H1 (cell line): Measurements from ENCODE around the gene RABIF. TPM values are rescaled to one million over a fixed set of nuclear protein-coding genes. Genes with fewer than 3 reads are reported as not detected.

Source experiments
- ASH2L ChIP-seq: fragments of 200-600, 300-600 bp; sonication (generic); IDR thresholded peaks from one replicate; pipeline ENCODE4 v1.7.1; 2017; ENCODE audit warnings: low read length
- ATF2 ChIP-seq: IDR thresholded peaks from 2 replicates; pipeline ENCODE4 v1.6.1; 2012; ENCODE audit warnings: low read length, inconsistent platforms
- BACH1 ChIP-seq: IDR thresholded peaks from 2 replicates; pipeline ENCODE4 v1.6.1; 2012; ENCODE audit warnings: low read length, improper control_type of control experiment
- CBX8 ChIP-seq: fragments of 300-800, 300-1000 bp; sonication (generic); IDR thresholded peaks from 2 replicates; pipeline ENCODE4 v1.7.1; 2016; ENCODE audit warnings: low read depth, low read length, borderline replicate concordance
- CTBP2 ChIP-seq: IDR thresholded peaks from 2 replicates; pipeline ENCODE4 v1.7.0; 2011; ENCODE audit warnings: borderline replicate concordance, mild to moderate bottlenecking, moderate library complexity, mixed read lengths, low read length; ENCODE audit not compliant: insufficient read depth, insufficient read length
- EGR1 ChIP-seq: IDR thresholded peaks from 2 replicates; pipeline ENCODE4 v1.6.1; 2011; ENCODE audit warnings: low read depth, low read length, borderline replicate concordance
- EP300 ChIP-seq, 2 experiments: IDR thresholded peaks; 1 replicate in 1 of 2; 2 replicates in 1 of 2; pipeline ENCODE4 v1.6.1; 2011 to 2012; ENCODE audit warnings: low read depth in 2 of 2, low read length in 2 of 2, mild to moderate bottlenecking in 2 of 2, borderline replicate concordance in 1 of 2, inconsistent platforms in 1 of 2, moderate library complexity in 1 of 2
- HDAC6 ChIP-seq: IDR thresholded peaks from one replicate; pipeline ENCODE4 v1.7.1; 2012; ENCODE audit warnings: low read depth, mild to moderate bottlenecking, inconsistent platforms, low read length, moderate library complexity
- JUN ChIP-seq: IDR thresholded peaks from 2 replicates; pipeline ENCODE4 v1.6.1; 2011; ENCODE audit warnings: low read depth, mild to moderate bottlenecking, improper control_type of control experiment, low read length
- MAFK ChIP-seq: IDR thresholded peaks from 2 replicates; pipeline ENCODE4 v1.6.1; 2012; ENCODE audit warnings: low read depth, mild to moderate bottlenecking, improper control_type of control experiment, low read length
- NANOG ChIP-seq: IDR thresholded peaks from 2 replicates; pipeline ENCODE4 v1.6.1; 2011; ENCODE audit warnings: low read length, low read depth, mild to moderate bottlenecking, inconsistent platforms; ENCODE audit not compliant: insufficient read depth, poor library complexity, severe bottlenecking
- NRF1 ChIP-seq: IDR thresholded peaks from 2 replicates; pipeline ENCODE4 v1.6.1; 2011; ENCODE audit warnings: mild to moderate bottlenecking, low read depth, low read length, improper control_type of control experiment
- PHF8 ChIP-seq: fragments of 200-600 bp; sonication (generic); conservative IDR thresholded peaks from 2 replicates; pipeline ENCODE4 v1.7.1; 2012; ENCODE audit warnings: low read depth, mild to moderate bottlenecking, inconsistent platforms, low read length, moderate library complexity
- POLR2A ChIP-seq, 2 experiments: IDR thresholded peaks; 1 replicate in 1 of 2; 2 replicates in 1 of 2; pipeline ENCODE4 v1.6.1; 2011; ENCODE audit warnings: low read depth in 2 of 2, low read length in 2 of 2, mild to moderate bottlenecking in 2 of 2; ENCODE audit errors: control extremely low read depth in 1 of 2
- RAD21 ChIP-seq, 2 experiments: IDR thresholded peaks in 1 of 2; conservative IDR thresholded peaks in 1 of 2; 2 replicates each; pipeline ENCODE4 v1.6.1; 2011; ENCODE audit warnings: low read depth in 2 of 2, low read length in 2 of 2, improper control_type of control experiment in 1 of 2, inconsistent platforms in 1 of 2, mild to moderate bottlenecking in 1 of 2, moderate library complexity in 1 of 2
- SP1 ChIP-seq: IDR thresholded peaks from 2 replicates; pipeline ENCODE4 v1.6.1; 2011; ENCODE audit warnings: low read depth, low read length
- SP2 ChIP-seq: IDR thresholded peaks from 2 replicates; pipeline ENCODE4 v1.6.1; 2012; ENCODE audit warnings: mild to moderate bottlenecking, low read length, inconsistent platforms
- SUZ12 ChIP-seq: fragments of 200-600 bp; sonication (generic); IDR thresholded peaks from 2 replicates; pipeline ENCODE4 v1.6.1; 2012; ENCODE audit warnings: mild to moderate bottlenecking, inconsistent platforms, low read length, moderate library complexity, mixed read lengths
- TAF1 ChIP-seq: IDR thresholded peaks from 2 replicates; pipeline ENCODE4 v1.6.1; 2011; ENCODE audit warnings: mild to moderate bottlenecking, low read depth, low read length
- TBP ChIP-seq: IDR thresholded peaks from 2 replicates; pipeline ENCODE4 v1.6.1; 2011; ENCODE audit warnings: low read depth, low read length, improper control_type of control experiment
- YY1 ChIP-seq: IDR thresholded peaks from 2 replicates; pipeline ENCODE4 v1.6.1; 2011; ENCODE audit warnings: low read depth, mild to moderate bottlenecking, low read length
- polyA plus RNA-seq, 7 experiments: library from polyadenylated mRNA; depleted of rRNA in 3 of 7; stranded (reverse) in 5 of 7; unstranded in 2 of 7; fragments of >200 nt in 5 of 7; fragments of 200-250 nt in 2 of 7; gene quantifications; 1 replicate in 5 of 7; 2 replicates in 1 of 7; 4 replicates in 1 of 7; pipeline versions ENCODE4 v1.2.1 to v1.2.3, GENCODE V29; 2011 to 2013; ENCODE audit warnings: missing spikeins in 2 of 7, mixed read lengths in 2 of 7
- total RNA-seq: library from RNA; stranded (reverse); fragmentation: NEBNext Ultra II Directional; extraction: Animal tissue kit (Norgen Biotek cat#: 25700); gene quantifications from 2 replicates; pipeline ENCODE4 v1.2.1, GENCODE V29; 2021
- TF ChIP-seq, protein P1 (sequence below): IDR thresholded peaks from 2 replicates; pipeline ENCODE4 v1.6.1; 2011; ENCODE audit warnings: low read depth, mild to moderate bottlenecking, low read length; ENCODE audit not compliant: insufficient read depth

The RABIF gene
- total and polyA plus RNA-seq, 2 of the 8 experiments (the other 6 are each of a cell fraction or from before 2014, with no cell fraction given), result 5.6 to 6.9 TPM

DNA sequence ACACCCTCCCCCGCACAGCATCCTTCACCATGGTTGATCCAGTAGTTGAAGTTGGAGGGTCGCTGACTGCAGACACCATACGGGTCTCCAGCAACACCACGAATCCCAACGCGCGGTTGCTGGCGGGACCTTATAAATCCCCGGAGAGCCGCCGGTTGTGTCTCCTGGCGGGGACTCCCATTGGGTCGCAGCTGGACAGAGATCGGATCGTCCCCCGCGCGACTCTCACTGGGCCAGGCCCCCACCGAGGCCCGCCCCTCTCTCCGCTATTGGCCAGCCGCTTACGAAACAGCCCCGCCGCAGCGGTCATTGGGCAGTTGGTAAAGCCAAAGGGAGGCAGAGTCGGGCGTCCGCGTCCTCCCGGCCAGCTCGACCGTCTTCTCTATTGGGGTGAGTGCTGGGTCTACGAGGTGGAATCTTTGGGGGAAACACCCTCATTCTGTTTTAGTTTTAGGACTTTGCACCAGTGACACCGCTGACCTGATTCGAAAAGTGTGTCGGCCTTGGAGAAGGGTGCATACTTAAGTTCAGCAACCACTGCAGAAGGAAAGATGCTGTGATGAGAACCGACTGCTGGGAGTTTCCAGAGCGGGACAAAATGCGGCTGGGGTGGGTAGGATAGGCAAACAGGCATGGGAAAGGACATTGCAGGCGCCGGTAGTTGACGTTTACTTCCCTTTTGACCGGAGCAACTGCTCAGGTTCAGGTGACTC lies 27.4 kb downstream of the RABIF start (continued):
- TF ChIP-seq CBX8 (no peak), SUZ12 (no peak), NRF1 (no peak), RAD21 (IDR thresholded peaks at IDR 0.05 in 1 of 2, conservative IDR thresholded peaks at IDR 0.05 in 1 of 2; ENCODE audit: low read depth in 2 of 2, low read length in 2 of 2) (no peak; a peak in 1 of 4 replicates), JUN (no peak), ASH2L (no peak), SP2 (peak; percentile 32; the same call in 1 of the 2 replicates), EGR1 (no peak; the same call in 1 of the 2 replicates), CTBP2 (no peak), YY1 (0 out of 2 replicates have a peak, but pooled peaks have one; percentile 4), TBP (peak; percentile 80), HDAC6 (no peak), TAF1 (peak; percentile 74; the same call in 1 of the 2 replicates), ATF2 (no peak; the same call in 1 of the 2 replicates), EP300 (IDR thresholded peaks at IDR 0.05; ENCODE audit: borderline replicate concordance in 1 of 2, low read depth in 2 of 2, low read length in 2 of 2) (no peak), NANOG (peak; percentile 17), MAFK (no peak), BACH1 (no peak), PHF8 (0 out of 2 replicates have a peak, but pooled peaks have one; percentile 38), POLR2A (IDR thresholded peaks at IDR 0.05; ENCODE audit: control extremely low read depth in 1 of 2, low read depth in 2 of 2, low read length in 2 of 2) (peak in 1 of 2 experiments; percentile 74; a peak in 2 of 3 replicates), SP1 (peak; percentile 79; the same call in 1 of the 2 replicates)
- TF ChIP-seq, protein P1, sequence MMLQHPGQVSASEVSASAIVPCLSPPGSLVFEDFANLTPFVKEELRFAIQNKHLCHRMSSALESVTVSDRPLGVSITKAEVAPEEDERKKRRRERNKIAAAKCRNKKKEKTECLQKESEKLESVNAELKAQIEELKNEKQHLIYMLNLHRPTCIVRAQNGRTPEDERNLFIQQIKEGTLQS, result no peak
